Activated naive CD4-positive, alpha-beta T cell treated with anti-CD3 and anti-CD28 coated beads, Interleukin-2, amount 50 U/mL, for 72 hours (primary cell): ENCODE results near the gene CPNE4. TPM values are rescaled to one million over a fixed set of nuclear protein-coding genes. Genes with fewer than 3 reads are reported as not detected.

Experiments
- ATAC-seq, 2 donors: fragments of 150-1000 bp; cut with Tn5 transposase; 2 replicates each; pipeline ENCODE4 v1.10.0; 2021; ENCODE audit warnings: mild to moderate bottlenecking in 2 of 2, moderate library complexity in 2 of 2
- DNase-seq, 2 donors: peaks; one replicate each; pipeline ENCODE4 v3.0.0; 2021 to 2022; ENCODE audit warnings: low spot score in 2 of 2
- H3K27ac Mint-ChIP-seq, 2 donors: one replicate each; pipeline ENCODE4 v1.8.0; 2022; ENCODE audit warnings: mild to moderate bottlenecking in 2 of 2, mixed read lengths in 2 of 2
- H3K36me3 Mint-ChIP-seq, 2 donors: one replicate each; pipeline ENCODE4 v1.8.0; 2022; ENCODE audit warnings: mixed read lengths in 2 of 2
- H3K9me3 Mint-ChIP-seq, 2 donors: one replicate each; pipeline ENCODE4 v1.8.0; 2022; ENCODE audit warnings: mixed read lengths in 2 of 2
- total RNA-seq, 2 donors: library from RNA; stranded (reverse); gene quantifications; one replicate each; pipeline ENCODE4 v1.2.3, GENCODE V29; 2022

The CPNE4 gene
- total RNA-seq, 2 donors from 2014 or later: 0.07 TPM; not detected in 1

DNA sequence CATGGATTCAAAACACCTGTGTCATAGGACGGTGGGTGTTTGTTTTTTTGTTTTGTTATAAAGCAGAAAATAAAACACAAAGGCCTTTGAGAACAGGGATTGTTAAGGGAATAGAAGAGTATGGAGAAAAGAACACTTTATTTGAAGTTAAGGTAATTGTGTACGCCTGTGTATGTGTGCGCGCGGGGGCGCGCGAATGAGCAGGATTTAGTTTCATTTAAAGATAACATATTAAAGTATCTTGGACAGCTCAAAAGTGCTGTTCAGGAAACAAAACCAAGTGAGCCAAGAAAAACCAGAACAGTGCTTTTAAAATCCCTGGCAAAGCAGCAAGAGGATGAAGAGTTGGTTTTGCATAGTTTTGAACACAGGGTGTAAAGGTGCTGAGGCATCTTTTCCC is 1.9 kb downstream of the CPNE4 start:
- ATAC-seq (no peak), DNase-seq (no peak)
- H3K36me3 Mint-ChIP-seq: peaks cover 6 to 12% of the 10 kb centered on the region in 2 donors

GRCh38 chr3:132029182-132029902 is 5.5 kb downstream of the CPNE4 start:
- H3K36me3 Mint-ChIP-seq: peaks cover 2 to 3% of the 10 kb centered on the region in 2 donors
- no peak overlapping the region for H3K27ac Mint-ChIP-seq
- ATAC-seq: peak; percentile 64 to 91
- no peaks in the 10 kb centered on the region for H3K9me3 Mint-ChIP-seq
- peak in 1 of 2 donors; percentile 73 for DNase-seq

More for the DNA sequence above, 1.9 kb downstream of the CPNE4 start:
- Mint-ChIP-seq H3K9me3 (no peaks in the 10 kb centered on the region), H3K27ac (no peak overlapping the region)

GRCh38 chr3:132022914-132023313 is 11.9 kb downstream of the CPNE4 start:
- H3K9me3 Mint-ChIP-seq: no peaks in the 10 kb centered on the region
- no peak overlapping the region for H3K27ac Mint-ChIP-seq

DNA sequence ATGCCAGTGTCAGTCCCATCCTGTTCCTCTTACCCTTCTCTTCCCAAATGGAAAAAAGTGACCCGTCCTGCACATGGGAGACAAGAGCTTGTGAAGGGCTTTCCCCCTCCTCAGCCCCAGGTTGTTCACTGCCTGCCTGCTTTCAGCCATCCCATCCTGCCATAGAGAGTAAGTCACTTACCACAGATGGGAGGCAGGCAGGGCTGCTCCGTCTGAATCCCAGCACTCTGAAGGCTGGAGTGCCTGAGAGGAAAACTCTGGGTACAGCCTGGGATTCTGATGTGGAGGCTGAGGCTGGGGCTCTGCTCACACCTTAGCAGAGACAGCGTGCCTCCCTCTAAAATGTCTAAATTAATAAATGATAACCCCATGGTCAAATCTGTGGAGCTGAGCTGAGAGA is 14.8 kb downstream of the CPNE4 start:
- Mint-ChIP-seq H3K9me3 (no peaks in the 10 kb centered on the region), H3K36me3 (no peaks in the 10 kb centered on the region), H3K27ac (no peak overlapping the region)
- DNase-seq: no peak
- ATAC-seq: no peak

More at GRCh38 chr3:132022914-132023313, 11.9 kb downstream of the CPNE4 start:
- no peak for DNase-seq
- H3K36me3 Mint-ChIP-seq: no peaks in the 10 kb centered on the region
- no peak for ATAC-seq

DNA sequence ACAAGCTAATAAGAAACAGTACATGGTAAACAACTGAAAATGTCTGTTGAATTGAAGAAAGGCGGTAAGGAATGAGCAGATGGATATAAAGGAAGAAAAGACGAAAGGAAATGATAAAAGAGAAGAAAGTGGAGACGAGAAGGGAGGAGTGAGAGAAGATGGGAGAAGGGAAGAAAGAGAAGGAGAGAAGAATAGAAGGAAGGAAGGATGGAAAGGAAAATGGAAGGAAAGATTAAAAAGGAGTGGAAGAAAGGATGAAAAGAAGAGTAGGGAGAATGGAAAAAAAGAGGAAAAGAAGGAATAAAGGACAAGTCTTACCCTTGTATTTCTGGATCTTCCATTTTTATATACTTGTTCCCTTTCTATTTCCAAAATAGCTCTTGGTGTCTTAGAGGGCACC is 17.7 kb downstream of the CPNE4 start:
- ATAC-seq (no peak), DNase-seq (no peak)
- Mint-ChIP-seq H3K27ac (no peak overlapping the region), H3K36me3 (no peaks in the 10 kb centered on the region), H3K9me3 (no peaks in the 10 kb centered on the region)

GRCh38 chr3:132016061-132017041 is 18.5 kb downstream of the CPNE4 start:
- DNase-seq: no peak
- no peaks in the 10 kb centered on the region for H3K36me3 Mint-ChIP-seq
- H3K9me3 Mint-ChIP-seq: no peaks in the 10 kb centered on the region
- ATAC-seq: no peak
- no peak overlapping the region for H3K27ac Mint-ChIP-seq

DNA sequence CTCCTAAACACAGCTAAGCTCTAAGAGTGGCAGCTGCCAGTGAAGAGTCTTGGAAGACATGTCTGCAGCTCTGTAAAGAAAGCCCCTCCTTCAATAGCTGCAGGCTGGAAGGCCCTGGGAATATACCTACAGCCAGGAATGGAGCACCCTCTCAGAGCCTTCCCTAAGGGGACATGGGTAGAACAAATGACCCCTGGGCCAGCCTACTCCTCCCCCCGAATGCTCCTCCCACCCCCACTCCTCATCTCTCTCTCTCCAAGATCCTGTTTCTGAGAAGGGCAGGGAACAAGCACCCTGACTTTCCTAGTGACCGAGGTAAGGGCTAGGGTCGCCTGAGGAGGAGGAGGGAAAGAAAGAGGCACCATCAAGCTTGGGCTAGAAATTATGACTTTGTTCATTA is 20.7 kb downstream of the CPNE4 start:
- H3K9me3 Mint-ChIP-seq: no peaks in the 10 kb centered on the region

DNA sequence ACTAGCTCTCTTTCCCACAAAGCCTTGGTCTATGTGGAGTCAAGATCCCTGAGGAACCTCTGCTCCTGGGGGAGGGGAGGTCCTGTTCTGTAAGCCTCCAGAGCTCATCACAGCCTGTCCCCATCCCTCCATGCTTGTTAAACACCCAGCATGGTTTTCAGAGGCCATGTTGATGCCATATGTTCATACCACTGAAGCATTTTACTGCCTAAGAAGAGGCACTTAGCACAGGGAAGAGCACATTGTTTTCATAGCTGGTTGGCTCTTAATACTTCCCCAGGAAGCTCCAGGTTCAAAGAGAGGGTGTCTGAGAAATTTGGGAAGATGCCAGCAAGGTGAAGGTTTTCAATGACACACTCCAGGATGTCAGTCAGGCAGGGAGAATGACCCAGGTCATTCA is 25.6 kb downstream of the CPNE4 start:
- no peaks in the 10 kb centered on the region for H3K36me3 Mint-ChIP-seq
- no peak for DNase-seq
- ATAC-seq: no peak
- H3K27ac Mint-ChIP-seq: peak overlapping the region in 1 of 2 donors; percentile 61
- no peaks in the 10 kb centered on the region for H3K9me3 Mint-ChIP-seq

More for the DNA sequence above, 20.7 kb downstream of the CPNE4 start:
- Mint-ChIP-seq H3K36me3 (no peaks in the 10 kb centered on the region), H3K27ac (no peak overlapping the region)
- no peak for DNase-seq
- ATAC-seq: no peak

DNA sequence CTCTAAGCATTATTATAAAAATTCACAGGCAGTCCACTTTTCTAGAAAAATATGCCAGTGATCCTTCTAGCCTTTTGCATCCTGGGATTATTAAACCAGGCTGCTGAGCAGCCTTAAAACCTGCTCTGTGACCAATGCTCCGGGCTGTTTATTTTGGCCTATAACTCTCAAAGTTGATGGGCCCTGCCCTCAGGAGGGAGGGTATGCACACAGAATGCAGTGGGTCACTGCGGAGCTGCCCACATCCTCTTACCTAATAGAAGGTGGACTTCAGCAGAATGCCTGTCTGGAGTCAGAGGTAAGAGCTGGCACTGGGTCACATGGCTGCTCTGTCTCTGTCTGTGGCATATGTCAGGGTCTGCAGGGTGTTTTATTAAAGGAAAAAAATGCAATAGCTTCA is 26.0 kb downstream of the CPNE4 start:
- Mint-ChIP-seq H3K27ac (no peak overlapping the region), H3K36me3 (no peaks in the 10 kb centered on the region), H3K9me3 (no peaks in the 10 kb centered on the region)
- DNase-seq: no peak
- no peak for ATAC-seq

- no peaks in the 10 kb centered on the region for H3K9me3 Mint-ChIP-seq
- H3K36me3 Mint-ChIP-seq: no peaks in the 10 kb centered on the region
- no peak for ATAC-seq
- DNase-seq: no peak
- no peak overlapping the region for H3K27ac Mint-ChIP-seq
Observed at GRCh38 chr3:132007617-132008016, 27.2 kb downstream of the CPNE4 start.

DNA sequence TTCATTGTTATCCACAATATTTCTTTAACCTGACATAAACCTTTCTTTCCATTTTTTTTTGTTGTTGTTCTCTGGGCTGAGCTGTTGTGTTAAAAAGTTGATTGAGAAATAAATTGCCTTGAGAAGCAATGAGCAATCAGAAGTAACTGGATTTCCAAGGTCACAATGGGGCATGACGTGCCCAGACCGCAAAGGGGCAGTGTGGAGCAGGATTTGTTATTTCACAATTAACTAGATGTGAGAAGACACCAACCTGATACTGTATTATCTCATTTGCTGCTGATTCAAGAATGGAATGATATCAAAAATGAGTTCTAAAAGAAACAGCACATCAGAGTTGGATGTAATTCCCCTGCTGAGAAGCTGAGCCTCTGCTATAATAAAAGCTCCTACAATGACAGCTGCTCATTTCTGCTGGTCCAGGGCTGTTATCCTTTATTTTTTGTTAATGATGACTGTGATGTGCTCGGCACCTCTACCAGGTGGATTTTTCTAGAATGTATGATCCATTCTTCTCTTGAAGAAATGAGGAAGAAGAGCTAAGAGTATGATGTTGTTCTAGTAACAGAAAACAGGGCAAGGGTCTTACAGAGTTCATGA is 28.1 kb downstream of the CPNE4 start:
- Mint-ChIP-seq H3K27ac (no peak overlapping the region), H3K9me3 (no peaks in the 10 kb centered on the region), H3K36me3 (no peaks in the 10 kb centered on the region)
- DNase-seq (peak in 1 of 2 donors; percentile 12), ATAC-seq (no peak)

- Mint-ChIP-seq H3K36me3 (no peaks in the 10 kb centered on the region), H3K27ac (no peak overlapping the region), H3K9me3 (no peaks in the 10 kb centered on the region)
- ATAC-seq: no peak
- DNase-seq: no peak
Observed at GRCh38 chr3:132004571-132004970, 30.2 kb downstream of the CPNE4 start.

DNA sequence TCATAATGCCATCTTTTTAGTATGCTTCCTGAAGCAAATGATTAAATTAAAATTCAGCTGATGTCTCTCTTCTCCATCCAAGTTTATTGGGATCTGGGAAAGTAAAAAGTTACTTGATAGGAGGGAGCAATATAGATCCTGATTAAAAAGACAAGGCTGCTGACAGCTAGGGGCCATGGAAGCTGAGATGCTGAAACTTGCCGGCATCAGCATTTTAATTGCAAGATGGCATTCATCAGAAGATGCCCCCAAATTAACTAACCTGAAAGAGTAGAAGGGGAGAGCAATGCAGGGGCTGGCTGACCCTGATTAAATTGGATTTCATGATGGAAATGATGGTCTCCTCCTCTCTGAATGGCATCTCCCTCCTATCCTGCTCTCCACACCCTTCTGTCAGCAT is 31.1 kb downstream of the CPNE4 start:
- ATAC-seq (no peak), DNase-seq (no peak)
- no peaks in the 10 kb centered on the region for H3K9me3 Mint-ChIP-seq
- no peak overlapping the region for H3K27ac Mint-ChIP-seq
- no peaks in the 10 kb centered on the region for H3K36me3 Mint-ChIP-seq

GRCh38 chr3:132001999-132002398 is 32.8 kb downstream of the CPNE4 start:
- H3K27ac Mint-ChIP-seq: no peak overlapping the region
- no peak for DNase-seq
- ATAC-seq: no peak

DNA sequence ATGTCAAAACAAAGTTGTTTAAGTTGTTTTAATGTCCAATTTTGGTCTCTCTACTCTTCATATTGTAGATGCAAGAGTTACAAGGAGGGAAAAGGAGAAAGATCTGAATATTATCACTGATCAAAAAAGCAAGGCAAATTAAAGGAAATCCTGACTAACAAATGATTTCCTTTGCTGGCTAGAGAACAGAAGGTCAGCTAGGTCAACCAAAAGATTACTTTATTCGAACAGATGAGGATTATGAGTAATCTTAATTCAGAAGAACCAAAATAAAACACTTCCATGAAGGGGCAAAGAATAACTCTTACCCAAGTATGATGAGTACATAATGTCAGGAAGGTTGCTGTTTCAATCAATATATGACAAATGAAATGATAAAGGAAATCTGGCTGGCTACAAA is 33.8 kb downstream of the CPNE4 start:
- ATAC-seq (no peak), DNase-seq (no peak)
- H3K27ac Mint-ChIP-seq: no peak overlapping the region
- no peaks in the 10 kb centered on the region for H3K9me3 Mint-ChIP-seq
- H3K36me3 Mint-ChIP-seq: no peaks in the 10 kb centered on the region

More at GRCh38 chr3:132001999-132002398, 32.8 kb downstream of the CPNE4 start:
- Mint-ChIP-seq H3K9me3 (no peaks in the 10 kb centered on the region), H3K36me3 (no peaks in the 10 kb centered on the region)

DNA sequence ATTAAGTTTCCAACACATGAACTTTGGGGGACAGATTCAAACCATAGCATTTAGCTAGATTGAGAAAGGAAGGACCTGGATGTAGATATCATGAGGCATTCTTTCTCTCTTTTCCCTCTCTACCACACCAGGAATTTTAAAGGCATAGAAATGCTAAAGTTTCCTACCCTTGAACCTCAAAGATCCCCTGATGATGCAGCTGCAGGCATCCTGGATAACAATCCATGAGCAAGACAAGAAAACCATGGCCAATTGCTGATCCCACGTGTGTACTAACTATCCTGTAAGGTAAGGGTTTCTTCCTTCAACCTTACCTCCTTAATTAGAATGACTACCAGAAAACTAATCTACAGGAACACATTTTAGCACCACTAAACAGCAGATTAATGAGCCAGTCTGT is 36.8 kb downstream of the CPNE4 start:
- no peaks in the 10 kb centered on the region for H3K36me3 Mint-ChIP-seq
- ATAC-seq (no peak), DNase-seq (no peak)
- H3K9me3 Mint-ChIP-seq: no peaks in the 10 kb centered on the region
- no peak overlapping the region for H3K27ac Mint-ChIP-seq

DNA sequence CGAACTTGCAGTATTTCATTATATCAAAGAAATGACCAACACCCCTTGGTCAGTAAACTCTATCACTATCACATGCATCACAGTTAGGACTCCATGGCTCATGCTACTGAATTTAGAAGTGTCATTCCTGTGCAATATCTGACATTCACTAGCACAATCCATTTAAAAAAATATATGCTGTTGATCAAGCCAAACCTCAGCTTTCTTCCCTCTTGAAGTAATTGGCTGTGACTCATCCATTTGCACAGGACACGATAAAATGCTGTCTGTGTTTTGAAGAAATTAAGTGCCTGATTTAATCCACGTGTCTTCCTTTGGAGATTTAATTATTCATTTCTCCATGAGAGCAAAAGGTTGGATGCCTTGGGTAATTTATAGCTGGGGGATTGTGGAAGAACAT is 38.9 kb downstream of the CPNE4 start:
- ATAC-seq (no peak), DNase-seq (no peak)
- Mint-ChIP-seq H3K27ac (no peak overlapping the region), H3K9me3 (peaks cover 5 to 6% of the 10 kb centered on the region in 2 donors), H3K36me3 (peaks cover 1 to 6% of the 10 kb centered on the region in 2 donors)
